ENCODE results near the gene CLDN24.

DNA sequence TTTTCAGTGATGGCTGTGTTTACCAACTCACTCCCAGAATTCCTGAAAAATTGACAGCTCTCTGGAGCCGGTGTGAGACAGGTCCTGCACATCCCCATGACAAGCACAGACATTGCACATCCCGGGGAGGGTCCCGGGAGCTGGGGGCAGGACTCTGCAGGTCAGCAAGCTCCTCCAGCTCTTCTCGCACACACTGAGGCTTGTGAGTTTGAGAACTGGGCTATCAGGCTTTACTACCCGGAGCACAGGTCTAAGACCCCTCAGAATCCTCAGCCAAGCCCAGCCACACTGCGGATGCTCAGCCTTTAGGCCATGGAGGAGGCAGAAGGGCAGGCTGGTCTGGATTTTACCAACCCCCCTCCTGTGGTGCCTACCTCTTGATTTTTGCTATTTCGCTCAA is 5.6 kb upstream of the CLDN24 start:
- TF ChIP-seq, protein P1, sequence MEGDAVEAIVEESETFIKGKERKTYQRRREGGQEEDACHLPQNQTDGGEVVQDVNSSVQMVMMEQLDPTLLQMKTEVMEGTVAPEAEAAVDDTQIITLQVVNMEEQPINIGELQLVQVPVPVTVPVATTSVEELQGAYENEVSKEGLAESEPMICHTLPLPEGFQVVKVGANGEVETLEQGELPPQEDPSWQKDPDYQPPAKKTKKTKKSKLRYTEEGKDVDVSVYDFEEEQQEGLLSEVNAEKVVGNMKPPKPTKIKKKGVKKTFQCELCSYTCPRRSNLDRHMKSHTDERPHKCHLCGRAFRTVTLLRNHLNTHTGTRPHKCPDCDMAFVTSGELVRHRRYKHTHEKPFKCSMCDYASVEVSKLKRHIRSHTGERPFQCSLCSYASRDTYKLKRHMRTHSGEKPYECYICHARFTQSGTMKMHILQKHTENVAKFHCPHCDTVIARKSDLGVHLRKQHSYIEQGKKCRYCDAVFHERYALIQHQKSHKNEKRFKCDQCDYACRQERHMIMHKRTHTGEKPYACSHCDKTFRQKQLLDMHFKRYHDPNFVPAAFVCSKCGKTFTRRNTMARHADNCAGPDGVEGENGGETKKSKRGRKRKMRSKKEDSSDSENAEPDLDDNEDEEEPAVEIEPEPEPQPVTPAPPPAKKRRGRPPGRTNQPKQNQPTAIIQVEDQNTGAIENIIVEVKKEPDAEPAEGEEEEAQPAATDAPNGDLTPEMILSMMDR (IDR thresholded peaks at IDR 0.05; ENCODE audit: poor library complexity): no peak
- no peak for TF ChIP-seq EZH2phosphoT487 (IDR thresholded peaks at IDR 0.05; ENCODE audit: low read depth, severe bottlenecking, unreplicated experiment)
